ENCODE results near the gene CEP135. TPM values are rescaled to one million over a fixed set of nuclear protein-coding genes. Genes with fewer than 3 reads are reported as not detected.

The CEP135 gene
- total and polyA plus RNA-seq, 2 donors (not counting 1 experiment from before 2014, with no cell fraction given) = 6.4 to 41.0 TPM

- Mint-ChIP-seq H3K9me3 (ENCODE audit: insufficient read depth) (no peaks in the 10 kb centered on the region), H3K27me3 (peaks cover 4% of the 10 kb centered on the region), H3K4me3 (no peak overlapping the region), H3K4me1 (no peaks in the 10 kb centered on the region), H3K27ac (no peak overlapping the region)
- H3K4me1 ChIP-seq (ENCODE audit: control insufficient read depth in 2 of 2, insufficient read depth in 2 of 2, low read length in 2 of 2) = no peaks in the 10 kb centered on the region
- H3K9ac ChIP-seq (ENCODE audit: low read length) = no peak overlapping the region
- no peak for TF ChIP-seq CTCF (IDR thresholded peaks at IDR 0.05)
- ChIA-PET CTCF (no interaction called here), POLR2A (no interaction called here)
- no peaks in the 10 kb centered on the region for H3K79me2 ChIP-seq (ENCODE audit: control insufficient read depth, insufficient read depth, low read length)
- H3K27ac ChIP-seq (ENCODE audit: low read length in 2 of 2) = no peak overlapping the region
- H3K4me2 ChIP-seq (replicated peaks; ENCODE audit: low read depth, low read length, poor library complexity, severe bottlenecking) = no peak overlapping the region
- H2AFZ ChIP-seq (ENCODE audit: insufficient read depth, low read depth, low read length, poor library complexity, severe bottlenecking) = no peak overlapping the region
- H3K4me3 ChIP-seq (ENCODE audit: control extremely low read depth in 1 of 5, extremely low read depth in 1 of 5, insufficient read depth in 1 of 5, low read depth in 2 of 5, low read length in 4 of 5) = no peak overlapping the region
- intact Hi-C loops (cut with micrococcal nuclease) = no loop called here
- ATAC-seq (ENCODE audit: low read depth) = no peak
- no peaks in the 10 kb centered on the region for H3K9me3 ChIP-seq (ENCODE audit: control extremely low read depth in 1 of 3, control insufficient read depth in 2 of 3, insufficient read depth in 1 of 3, low read length in 2 of 3)
- H3K36me3 ChIP-seq (replicated peaks in 1 of 2; ENCODE audit: control extremely low read depth in 1 of 2, control insufficient read depth in 1 of 2, extremely low read depth in 1 of 2, insufficient read depth in 2 of 2, low read length in 1 of 2) = no peaks in the 10 kb centered on the region
- peaks cover 0 to 3% (median 0%) of the 10 kb centered on the region in 4 experiments for H3K27me3 ChIP-seq (replicated peaks in 1 of 4; ENCODE audit: control extremely low read depth in 1 of 4, control insufficient read depth in 3 of 4, insufficient read depth in 4 of 4, low read length in 3 of 4)
- H4K20me1 ChIP-seq (ENCODE audit: control insufficient read depth, insufficient read depth, low read length, poor library complexity, severe bottlenecking) = no peaks in the 10 kb centered on the region
- no peak for DNase-seq
- 95% methylated on average over 3 of the region's 4 CpGs for WGBS (ENCODE audit: insufficient coverage)
These were observed 113.9 kb downstream of the CEP135 start for GRCh38 chr4:56062526-56063145.

DNA sequence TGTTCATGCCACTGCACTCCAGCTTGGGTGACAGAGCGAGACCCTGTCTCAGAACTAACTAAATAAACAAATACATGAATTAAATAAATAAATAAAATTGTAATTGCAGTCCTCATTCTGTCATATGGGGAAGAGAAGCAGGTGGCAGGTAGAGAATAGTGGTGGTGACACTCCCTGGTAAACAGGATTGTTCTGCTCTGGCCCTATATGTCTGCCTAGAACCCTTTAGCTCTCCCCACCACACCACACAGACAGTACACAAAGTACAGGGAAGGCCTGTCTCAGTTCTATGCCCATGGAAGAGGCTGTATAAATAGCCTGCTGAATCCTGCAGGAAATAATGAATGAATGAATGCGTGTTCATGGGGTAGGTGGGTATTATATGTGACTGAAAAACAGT is 117.7 kb downstream of the CEP135 start:
- POLR2A ChIA-PET = no interaction called here
- Mint-ChIP-seq H3K4me1 (no peaks in the 10 kb centered on the region), H3K27me3 (peaks cover 4% of the 10 kb centered on the region), H3K27ac (no peak overlapping the region), H3K4me3 (no peak overlapping the region), H3K9me3 (ENCODE audit: insufficient read depth) (no peaks in the 10 kb centered on the region)
- Histone ChIP-seq H4K20me1 (ENCODE audit: control insufficient read depth, insufficient read depth, low read length, poor library complexity, severe bottlenecking) (no peaks in the 10 kb centered on the region), H3K9ac (ENCODE audit: low read length) (no peak overlapping the region), H3K9me3 (ENCODE audit: control extremely low read depth in 1 of 3, control insufficient read depth in 2 of 3, insufficient read depth in 1 of 3, low read length in 2 of 3) (peaks cover 0 to 2% (median 0%) of the 10 kb centered on the region in 3 donors), H3K4me1 (ENCODE audit: control insufficient read depth in 2 of 2, insufficient read depth in 2 of 2, low read length in 2 of 2) (no peaks in the 10 kb centered on the region), H3K4me2 (replicated peaks; ENCODE audit: low read depth, low read length, poor library complexity, severe bottlenecking) (no peak overlapping the region), H3K27ac (ENCODE audit: low read length in 2 of 2) (no peak overlapping the region), H3K79me2 (ENCODE audit: control insufficient read depth, insufficient read depth, low read length) (no peaks in the 10 kb centered on the region), H3K36me3 (replicated peaks in 1 of 2; ENCODE audit: control extremely low read depth in 1 of 2, control insufficient read depth in 1 of 2, extremely low read depth in 1 of 2, insufficient read depth in 2 of 2, low read length in 1 of 2) (no peaks in the 10 kb centered on the region), H3K4me3 (ENCODE audit: control extremely low read depth in 1 of 5, extremely low read depth in 1 of 5, insufficient read depth in 1 of 5, low read depth in 2 of 5, low read length in 4 of 5) (no peak overlapping the region), H3K27me3 (replicated peaks in 1 of 4; ENCODE audit: control extremely low read depth in 1 of 4, control insufficient read depth in 3 of 4, insufficient read depth in 4 of 4, low read length in 3 of 4) (peaks cover 0 to 3% (median 0%) of the 10 kb centered on the region in 4 experiments), H2AFZ (ENCODE audit: insufficient read depth, low read depth, low read length, poor library complexity, severe bottlenecking) (no peak overlapping the region)
- DNase-seq (no peak), ATAC-seq (ENCODE audit: low read depth) (no peak)
- CTCF ChIA-PET = no interaction called here
- intact Hi-C loops (cut with micrococcal nuclease) = no loop called here
- WGBS (ENCODE audit: insufficient coverage) = 100% methylated on average over 1 of the region's 2 CpGs
- TF ChIP-seq CTCF (IDR thresholded peaks at IDR 0.05) (no peak), EZH2 (IDR thresholded peaks at IDR 0.05; ENCODE audit: borderline replicate concordance, insufficient read depth, low read depth, low read length, poor library complexity, severe bottlenecking) (no peak)
